HG02884 (cell line): ENCODE measurements around the gene VMAC.

Source experiments
- ATAC-seq: cut with Tn5 transposase; IDR thresholded peaks from one replicate; pipeline ENCODE4 v1.9.1; 2021; ENCODE audit warnings: mild to moderate bottlenecking, moderate library complexity; ENCODE audit not compliant: unreplicated experiment

Gene VMAC

DNA sequence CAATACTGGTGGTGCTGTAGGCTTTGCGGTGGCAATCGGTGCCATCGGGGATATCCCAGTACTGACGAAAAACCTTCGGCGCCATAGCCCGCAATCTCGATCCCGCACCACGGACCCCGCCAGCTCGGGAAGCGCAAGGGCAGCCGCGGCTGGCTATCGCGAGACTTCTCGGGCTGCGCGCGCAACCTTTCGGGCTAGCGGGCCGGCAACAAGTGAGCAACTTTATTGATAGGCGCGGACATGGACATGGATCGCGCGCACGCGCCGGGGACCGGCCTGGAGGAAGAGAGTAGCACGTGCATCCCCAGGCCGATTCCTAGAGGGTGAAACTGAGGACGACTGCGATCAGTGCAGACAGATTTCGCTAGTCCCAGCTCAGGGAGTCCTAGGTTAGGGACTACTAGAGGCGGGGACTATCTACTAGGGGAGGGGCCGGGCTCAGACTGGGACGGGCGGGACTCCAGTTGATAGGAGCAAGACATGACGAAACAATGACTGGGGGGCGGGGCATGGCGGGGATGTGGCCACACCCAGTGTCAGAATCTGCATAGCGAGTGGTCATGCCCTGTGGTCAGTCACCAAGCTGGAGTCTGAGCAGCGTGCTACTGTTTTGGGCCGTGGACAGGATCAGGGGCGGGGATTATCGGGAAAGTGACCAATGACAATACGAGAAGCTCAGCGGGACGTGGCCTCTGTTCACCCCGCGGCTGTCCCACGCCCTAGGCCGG is 884 bp upstream of the VMAC start, which contains the start of gene NDUFA11:
Gene NDUFA11 (minus strand): TSS at position 167 of the 728 bp plus-strand sequence. CDS start 82 bp downstream, at position 85.
- peak; percentile 27 for ATAC-seq

- ATAC-seq, result no peak
Measured at GRCh38 chr19:5905114-5905778, 574 bp downstream of the VMAC start.

GRCh38 chr19:5907241-5907640 is 2.6 kb downstream of the VMAC start:
- no peak for ATAC-seq

- ATAC-seq, result no peak
Measured at GRCh38 chr19:5908773-5909442, 4.2 kb downstream of the VMAC start.

DNA sequence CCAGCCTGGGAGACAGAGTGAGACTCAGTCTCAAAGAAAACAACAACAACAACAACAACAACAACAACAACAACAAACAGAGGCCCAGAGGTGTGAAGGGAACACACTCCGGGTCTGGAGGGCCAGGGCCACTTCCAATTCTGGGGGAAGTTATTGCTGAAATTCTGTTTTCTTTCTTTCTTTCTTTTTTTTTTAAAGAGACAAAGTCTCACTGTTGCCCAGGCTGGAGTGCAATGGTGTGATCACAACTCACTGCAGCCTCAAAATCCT is 5.9 kb downstream of the VMAC start:
- no peak for ATAC-seq

GRCh38 chr19:5911366-5911765 is 6.7 kb downstream of the VMAC start:
- no peak for ATAC-seq

- no peak for ATAC-seq
Measured at GRCh38 chr19:5913739-5914357, 9.2 kb downstream of the VMAC start, which contains the start of gene CAPS. Gene CAPS (plus strand): TSS chr19:5914254. CDS start chr19:5914407, 153 bp downstream.

- ATAC-seq, result no peak
Measured at GRCh38 chr19:5914358-5914774, 9.7 kb downstream of the VMAC start.

- ATAC-seq, result no peak
Measured at GRCh38 chr19:5914946-5915781, 10.5 kb downstream of the VMAC start.

- ATAC-seq, result no peak
Measured at GRCh38 chr19:5915782-5916165, 11.1 kb downstream of the VMAC start.

DNA sequence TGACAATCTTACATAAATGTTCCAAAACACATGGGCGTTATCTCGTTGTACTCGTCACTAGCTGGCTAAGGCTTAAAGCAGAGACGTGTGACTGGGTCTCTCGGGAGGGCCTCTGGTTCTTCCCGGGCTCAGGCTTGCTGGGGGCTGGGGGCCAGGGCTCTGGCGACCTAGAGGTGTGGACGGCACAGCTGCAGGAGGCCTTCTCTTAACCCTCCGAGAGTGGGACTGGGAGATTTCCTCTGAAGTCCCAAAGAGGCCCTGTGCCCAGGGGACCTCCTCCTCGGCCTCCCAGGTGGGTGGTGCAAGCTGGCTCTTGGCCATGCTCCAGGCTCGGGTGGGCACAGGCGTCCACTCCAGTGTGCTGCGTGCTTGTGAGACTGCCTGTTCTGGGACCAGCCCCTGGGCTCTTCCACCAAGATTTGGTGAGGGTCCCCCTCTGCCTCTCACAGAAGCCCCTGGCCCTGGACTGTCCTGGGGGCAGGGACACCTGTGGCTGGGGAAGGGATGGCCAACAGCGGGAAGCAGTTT is 11.6 kb downstream of the VMAC start:
- no peak for ATAC-seq

GRCh38 chr19:5917431-5918107 is 12.9 kb downstream of the VMAC start:
- no peak for ATAC-seq

GRCh38 chr19:5918463-5919079 is 13.9 kb downstream of the VMAC start:
- no peak for ATAC-seq

- no peak for ATAC-seq
Measured at GRCh38 chr19:5921516-5922160, 17.0 kb downstream of the VMAC start.

- no peak for ATAC-seq
Measured at GRCh38 chr19:5922161-5922545, 17.5 kb downstream of the VMAC start.

DNA sequence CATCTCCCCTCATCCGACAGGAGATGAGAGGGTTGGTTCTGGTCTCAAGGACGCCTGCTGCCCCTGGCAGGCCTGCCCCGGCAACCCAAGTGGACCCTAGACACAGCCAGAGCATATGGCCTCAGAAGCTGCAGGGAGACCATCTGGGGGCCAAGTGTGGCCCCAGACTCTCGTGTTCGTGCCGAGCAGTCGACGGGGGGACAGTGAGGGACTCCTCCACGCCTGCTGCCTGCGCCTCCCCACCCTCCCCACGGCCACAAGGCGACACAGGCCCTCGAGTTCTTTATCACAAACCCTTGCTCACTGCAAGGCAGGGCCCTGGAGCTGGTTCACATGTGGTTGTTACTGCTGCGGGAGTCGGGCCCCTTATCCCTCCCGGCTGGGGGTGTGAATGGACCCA is 18.7 kb downstream of the VMAC start:
- no peak for ATAC-seq

GRCh38 chr19:5925830-5926427 is 21.3 kb downstream of the VMAC start:
- no peak for ATAC-seq

GRCh38 chr19:5926641-5927440 is 22.2 kb downstream of the VMAC start:
- no peak for ATAC-seq
